HepG2 (cell line): Measurements from ENCODE around the gene TMEM143. TPM values are rescaled to one million over a fixed set of nuclear protein-coding genes. Genes with fewer than 3 reads are reported as not detected.
A peak's percentile ranks its signal among the peaks of the same experiment; 100 is the strongest.

Experiments
- AHR ChIP-seq: IDR thresholded peaks from 2 replicates; pipeline ENCODE4 v1.6.1; 2018; ENCODE audit warnings: missing genetic modification reagents, missing compliant biosample characterization
- BHLHE40 ChIP-seq: IDR thresholded peaks from 2 replicates; pipeline ENCODE4 v1.6.1; 2011; ENCODE audit warnings: low read length, improper control_type of control experiment
- DMAP1 ChIP-seq: IDR thresholded peaks from 2 replicates; pipeline ENCODE4 v1.6.1; 2016
- FOXK1 ChIP-seq: sonication (generic); formaldehyde crosslinking; IDR thresholded peaks from 2 replicates; pipeline ENCODE4 v1.4.0; 2020; ENCODE audit warnings: low read depth, missing genetic modification reagents, borderline replicate concordance
- GABPA ChIP-seq, 2 experiments: IDR thresholded peaks; 2 replicates each; pipeline ENCODE4 v1.6.1; 2011 to 2016; ENCODE audit warnings: low read depth in 2 of 2, low read length in 1 of 2, missing biosample characterization in 1 of 2, missing genetic modification characterization in 1 of 2
- HIVEP1 ChIP-seq: sonication (generic); formaldehyde crosslinking; IDR thresholded peaks from 2 replicates; pipeline ENCODE4 v1.4.0; 2020; ENCODE audit warnings: mild to moderate bottlenecking, missing genetic modification reagents
- SNAPC2 ChIP-seq: sonication (generic); formaldehyde crosslinking; IDR thresholded peaks from 2 replicates; pipeline ENCODE4 v1.8.1; 2022; ENCODE audit warnings: mild to moderate bottlenecking, missing genetic modification reagents
- TARDBP ChIP-seq: sonication (generic); formaldehyde crosslinking; IDR thresholded peaks from 2 replicates; pipeline ENCODE4 v1.8.0; 2022; ENCODE audit warnings: mild to moderate bottlenecking, missing genetic modification reagents
- TCF7L2 ChIP-seq: IDR thresholded peaks from 2 replicates; pipeline ENCODE4 v1.6.1; 2011; ENCODE audit warnings: mild to moderate bottlenecking, low read depth, low read length, moderate library complexity
- YY1 ChIP-seq: IDR thresholded peaks from 2 replicates; pipeline ENCODE4 v1.6.1; 2011; ENCODE audit warnings: low read length, low read depth, moderate library complexity, mild to moderate bottlenecking; ENCODE audit not compliant: insufficient read depth, insufficient replicate concordance
- ZBTB40 ChIP-seq, 2 experiments: fragments of 450-650 bp in 1 of 2; sonication (generic) in 1 of 2; formaldehyde crosslinking in 1 of 2; IDR thresholded peaks; 2 replicates each; pipeline versions ENCODE4 v1.6.1 to v1.8.0; 2016 to 2022; ENCODE audit warnings: antibody characterized with exemption in 1 of 2, mild to moderate bottlenecking in 1 of 2, missing genetic modification reagents in 1 of 2
- ZNF20 ChIP-seq: sonication (generic); formaldehyde crosslinking; IDR thresholded peaks from 2 replicates; pipeline ENCODE4 v1.4.0; 2020; ENCODE audit warnings: mild to moderate bottlenecking, moderate library complexity, missing genetic modification reagents
- ZNF567 ChIP-seq: sonication (generic); formaldehyde crosslinking; IDR thresholded peaks from 2 replicates; pipeline ENCODE4 v1.8.1; 2023; ENCODE audit warnings: mild to moderate bottlenecking, missing genetic modification reagents, borderline replicate concordance
- ZNF646 ChIP-seq: sonication (generic); formaldehyde crosslinking; IDR thresholded peaks from 2 replicates; pipeline ENCODE4 v1.9.0; 2021; ENCODE audit warnings: mild to moderate bottlenecking, missing genetic modification reagents
- polyA plus RNA-seq, 8 experiments: library from polyadenylated mRNA; depleted of rRNA in 3 of 8; stranded (reverse) in 7 of 8; unstranded in 1 of 8; fragments of >200 nt; fragmentation: Illumina TruSeq in 4 of 8; extraction: Trizol in 4 of 8; gene quantifications; 2 replicates each; pipeline versions ENCODE4 v1.2.1 to v1.2.3, GENCODE V29; 2011 to 2016; ENCODE audit warnings: low read depth in 4 of 8, missing spikeins in 1 of 8, mixed read lengths in 1 of 8; ENCODE audit not compliant: insufficient read depth in 1 of 8
- total RNA-seq, 5 experiments: library from RNA; depleted of rRNA; stranded (reverse); fragments of >200 nt; fragmentation: Illumina TruSeq; extraction: Trizol; gene quantifications; 2 replicates each; pipeline ENCODE4 v1.2.3, GENCODE V29; 2016; ENCODE audit warnings: low read depth in 1 of 5

The TMEM143 gene
- total and polyA plus RNA-seq, 2 of the 13 experiments (the other 11 are each of a cell fraction or from before 2014, with no cell fraction given): 7.7 to 11.3 TPM

GRCh38 chr19:48354332-48354992 lies 9.3 kb downstream of the TMEM143 start (continued):
- TF ChIP-seq HIVEP1 (CRISPR knock-in tag) (no peak), ZNF20 (no peak), FOXK1 (CRISPR knock-in tag) (peak; percentile 77; the same call in 1 of the 2 replicates), TCF7L2 (peak; percentile 94), BHLHE40 (no peak), ZBTB40 (IDR thresholded peaks at IDR 0.05) (no peak), ZBTB40 (CRISPR knock-in tag; IDR thresholded peaks at IDR 0.05) (peak; percentile 30; the same call in 1 of the 2 replicates), AHR (no peak), GABPA (IDR thresholded peaks at IDR 0.05; ENCODE audit: low read depth, low read length) (no peak), GABPA (CRISPR knock-in tag; IDR thresholded peaks at IDR 0.05; ENCODE audit: low read depth) (peak; percentile 34; the same call in 1 of the 2 replicates), TARDBP (CRISPR knock-in tag) (peak; percentile 80; the same call in 1 of the 2 replicates), ZNF567 (CRISPR knock-in tag) (no peak), ZNF646 (CRISPR knock-in tag) (no peak), YY1 (peak; percentile 49), SNAPC2 (0 out of 2 replicates have a peak, but pooled peaks have one; percentile 19), DMAP1 (CRISPR knock-in tag) (no peak)
